ENCODE measurements around the gene MED15. TPM values are rescaled to one million over a fixed set of nuclear protein-coding genes. Genes with fewer than 3 reads are reported as not detected.
A peak's percentile ranks its signal among the peaks of the same experiment; 100 is the strongest.
"Not testable (repeated sequence)": the region's sequence is repeated elsewhere in the genome, so short reads cannot be mapped to it uniquely, and the experiment has no call there.

Gene MED15
- total RNA-seq, 1 donor from 2014 or later: 38.1 TPM

GRCh38 chr22:20584872-20585638, 77.6 kb downstream of the MED15 start:
- DNase-seq (ENCODE audit: missing footprints) (no peak), ATAC-seq (no peak)
- intact Hi-C loops (cut with DNase I): no loop called here

DNA sequence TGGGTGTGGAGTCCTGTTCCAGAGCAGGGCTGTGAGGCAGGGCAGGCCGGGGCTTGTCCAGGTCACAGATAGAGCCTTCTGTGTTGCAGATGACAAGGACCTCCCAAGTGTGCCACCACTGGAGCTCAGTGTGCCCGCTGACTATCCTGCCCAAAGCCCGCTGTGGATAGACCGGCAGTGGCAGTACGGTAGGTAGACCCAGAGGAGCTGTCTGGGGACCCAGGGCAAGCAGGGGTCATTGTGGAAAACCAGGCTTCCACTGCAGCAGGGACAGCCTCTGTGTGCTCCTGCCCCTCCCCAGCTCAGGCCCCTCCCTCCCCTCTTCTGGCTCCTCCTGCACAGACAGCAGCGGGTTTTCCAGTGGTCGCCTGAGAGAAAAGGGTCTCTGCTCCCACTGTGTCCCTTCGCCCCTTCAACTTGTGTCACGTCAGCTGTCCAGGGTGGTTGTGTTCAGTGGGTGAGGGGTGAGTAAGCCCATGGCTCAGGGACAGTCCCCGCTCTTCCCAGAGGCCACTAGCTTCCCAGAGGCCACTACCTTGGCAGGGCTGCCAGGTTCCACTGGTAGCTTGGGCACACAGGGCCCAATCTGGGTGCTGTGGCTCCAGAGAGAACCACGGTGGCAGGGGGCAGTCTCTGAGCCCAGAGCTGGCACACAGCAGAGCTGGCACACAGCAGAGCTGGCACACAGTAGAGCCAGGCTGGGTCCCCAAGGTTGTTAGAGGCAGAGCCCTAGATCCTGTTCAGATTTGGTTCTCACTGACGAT, 78.4 kb downstream of the MED15 start:
- intact Hi-C loops (cut with DNase I): no loop called here
- DNase-seq (ENCODE audit: missing footprints): peak; percentile 62
- ATAC-seq: no peak

DNA sequence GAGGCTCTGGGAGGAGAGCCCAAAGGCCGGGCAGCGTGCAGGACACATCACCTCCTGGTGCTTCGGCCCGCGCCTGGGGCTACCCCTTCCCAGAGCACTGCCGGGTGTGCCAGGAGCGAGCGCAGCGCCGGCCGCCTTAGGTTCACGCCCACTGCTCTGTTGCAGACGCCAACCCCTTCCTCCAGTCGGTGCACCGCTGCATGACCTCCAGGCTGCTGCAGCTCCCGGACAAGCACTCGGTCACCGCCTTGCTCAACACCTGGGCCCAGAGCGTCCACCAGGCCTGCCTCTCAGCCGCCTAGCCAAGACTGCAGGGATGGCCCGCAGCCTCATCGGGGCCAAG, 79.0 kb downstream of the MED15 start:
- intact Hi-C loops (cut with DNase I): no loop called here
- ATAC-seq (no peak), DNase-seq (ENCODE audit: missing footprints) (no peak)

DNA sequence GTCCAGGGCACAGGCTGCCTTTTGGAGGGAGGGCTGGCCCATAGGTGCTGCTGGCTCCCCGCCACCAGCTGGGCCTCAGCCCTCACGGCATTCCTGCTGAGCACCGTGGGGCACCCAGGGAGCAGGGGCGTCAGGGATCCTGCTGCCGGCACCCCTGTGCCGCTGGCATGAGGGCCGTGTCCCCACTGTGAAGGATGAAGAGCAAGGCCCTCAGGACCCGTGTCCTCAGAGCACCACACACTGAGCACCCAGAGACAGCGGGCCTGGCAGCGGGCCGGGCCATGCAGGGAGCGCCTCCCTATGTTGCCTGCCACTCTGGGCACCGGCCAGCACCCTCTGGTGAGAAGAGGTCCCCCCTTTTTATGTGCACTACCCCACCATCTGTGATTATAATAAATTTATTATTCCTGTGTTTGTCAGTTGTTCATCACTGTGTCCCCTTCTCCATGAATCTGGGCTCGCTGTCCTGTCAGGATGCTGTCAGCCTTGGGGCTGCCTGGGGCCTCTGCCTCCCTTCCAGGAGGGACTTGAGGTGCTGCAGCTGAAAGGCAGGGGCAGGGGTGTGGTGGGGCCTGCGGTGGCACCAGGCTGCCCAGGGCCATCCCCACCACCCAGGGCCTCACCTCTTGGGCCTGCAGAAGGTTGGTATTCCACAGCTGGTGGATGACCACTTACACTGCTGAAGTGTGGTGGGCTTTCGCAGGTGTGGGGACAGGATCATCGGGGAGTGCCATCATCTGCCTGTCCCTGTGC, 80.0 kb downstream of the MED15 start:
- no peak for ATAC-seq
- intact Hi-C loops (cut with DNase I): no loop called here
- DNase-seq (ENCODE audit: missing footprints): no peak

DNA sequence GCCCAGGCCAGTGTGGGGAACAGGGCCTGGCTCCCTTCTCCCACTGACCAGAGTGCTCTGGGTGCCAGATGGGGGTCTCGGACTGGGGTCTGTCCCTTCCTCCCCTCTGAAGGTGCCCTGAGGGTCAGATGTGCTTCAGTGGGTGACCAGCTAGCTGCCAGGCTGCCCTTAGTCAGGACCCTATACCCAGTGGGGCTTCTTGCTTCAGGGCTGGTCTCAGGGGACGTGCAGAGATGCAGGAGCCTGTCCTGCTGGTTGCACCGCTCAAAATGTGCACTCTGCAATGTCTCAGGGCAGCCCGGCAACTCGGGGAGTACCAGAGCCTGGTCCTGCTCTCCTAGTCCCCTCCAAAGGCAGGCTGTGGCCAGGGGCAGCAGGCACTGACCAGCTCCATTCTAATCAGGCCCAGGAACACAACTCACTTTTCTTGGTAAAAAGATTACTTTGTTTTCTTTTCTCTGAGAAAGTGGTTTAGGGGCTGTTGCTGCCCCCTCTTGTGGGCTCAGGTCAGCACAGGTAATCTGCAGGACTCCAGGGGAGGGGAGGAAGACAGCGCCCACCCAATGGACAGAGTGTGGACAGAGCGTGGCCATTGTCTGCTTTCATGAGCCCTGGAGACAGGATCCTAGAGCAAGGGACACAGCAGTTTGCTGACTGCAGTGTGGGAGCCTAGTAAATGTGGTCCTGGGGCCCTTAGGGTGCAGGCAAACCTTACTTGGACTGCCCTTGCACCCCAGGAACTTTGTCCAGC, 80.9 kb downstream of the MED15 start:
- intact Hi-C loops (cut with DNase I): no loop called here
- DNase-seq (ENCODE audit: missing footprints) (no peak), ATAC-seq (no peak)

- intact Hi-C loops (cut with DNase I): no loop called here
- ATAC-seq (no peak), DNase-seq (ENCODE audit: missing footprints) (no peak)
Measured at GRCh38 chr22:20588843-20589581, 81.6 kb downstream of the MED15 start.

DNA sequence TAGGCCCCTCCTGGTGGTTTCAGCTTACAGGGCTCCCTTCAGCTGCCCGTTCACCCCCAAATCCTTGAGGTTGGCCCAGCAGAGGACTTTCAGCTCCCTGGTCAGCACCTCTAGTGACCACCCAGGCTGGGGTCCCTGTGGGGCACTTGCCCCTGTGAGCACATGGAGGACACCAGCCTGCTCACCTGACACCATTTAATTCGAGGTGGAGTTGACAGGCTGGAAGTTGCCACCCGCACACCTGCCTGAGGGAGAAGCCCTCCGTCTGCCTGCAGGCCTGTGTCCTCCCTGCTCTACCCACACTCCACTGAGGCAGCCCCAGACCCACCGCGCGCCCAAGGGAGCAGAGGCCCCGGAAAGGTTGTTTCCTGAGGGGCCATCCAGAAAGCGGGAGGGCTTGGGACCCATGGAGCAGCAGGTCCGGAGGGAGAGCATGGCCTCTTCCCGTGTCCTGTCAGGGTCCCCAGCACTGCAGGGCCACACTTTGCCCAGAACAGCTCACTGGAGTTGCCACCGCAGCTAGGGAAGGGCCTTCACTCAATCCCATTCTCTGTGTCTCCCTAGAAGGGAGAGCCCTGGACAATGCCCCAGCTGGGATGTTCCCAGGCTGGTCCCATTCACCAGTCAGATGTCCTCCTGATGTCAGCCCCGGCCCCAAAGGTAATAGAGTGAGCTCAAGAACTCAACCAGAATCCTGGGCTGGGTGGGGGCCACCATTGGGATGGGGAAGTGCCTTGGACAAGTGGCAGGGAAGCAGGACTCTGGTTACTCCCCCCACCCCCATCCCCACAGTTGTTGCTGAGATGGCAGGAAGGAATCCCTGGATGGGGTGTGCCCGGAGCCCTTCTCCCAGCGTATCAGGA, 82.4 kb downstream of the MED15 start:
- ATAC-seq (no peak), DNase-seq (ENCODE audit: missing footprints) (peak; percentile 67)
- intact Hi-C loops (cut with DNase I): no loop called here

- DNase-seq (ENCODE audit: missing footprints) (no peak), ATAC-seq (no peak)
- intact Hi-C loops (cut with DNase I): no loop called here
Measured at GRCh38 chr22:20590477-20591294, 83.3 kb downstream of the MED15 start.

- ATAC-seq: no peak
- no peak for DNase-seq (ENCODE audit: missing footprints)
- intact Hi-C loops (cut with DNase I): no loop called here
Measured at GRCh38 chr22:20591295-20591645, 83.9 kb downstream of the MED15 start.

GRCh38 chr22:20591660-20592310, 84.4 kb downstream of the MED15 start:
- intact Hi-C loops (cut with DNase I): no loop called here
- DNase-seq (ENCODE audit: missing footprints) (no peak), ATAC-seq (no peak)

DNA sequence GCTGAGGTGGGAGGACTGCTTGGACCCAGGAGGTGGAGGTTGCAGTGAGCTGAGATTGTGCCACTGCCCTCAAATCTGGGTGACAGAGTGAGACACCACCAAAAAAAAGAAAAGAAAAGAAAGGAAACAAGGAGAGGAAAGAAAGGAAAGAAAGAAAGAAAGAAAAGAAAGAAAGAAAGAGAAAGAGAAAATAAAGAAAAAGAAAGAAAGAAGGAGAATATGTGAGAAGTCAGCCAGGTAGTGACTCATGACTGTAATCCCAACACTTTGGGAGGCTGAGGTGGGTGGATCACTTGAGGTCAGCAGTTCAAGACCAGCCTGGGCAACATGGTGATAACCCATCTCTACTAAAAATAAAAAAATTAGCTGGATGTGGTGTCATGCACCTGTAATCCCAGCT, 86.6 kb downstream of the MED15 start:
- intact Hi-C loops (cut with DNase I); DNase-seq (ENCODE audit: missing footprints); ATAC-seq: not testable (repeated sequence)

GRCh38 chr22:20594486-20594885, 87.1 kb downstream of the MED15 start:
- ATAC-seq; intact Hi-C loops (cut with DNase I); DNase-seq (ENCODE audit: missing footprints): not testable (repeated sequence)

DNA sequence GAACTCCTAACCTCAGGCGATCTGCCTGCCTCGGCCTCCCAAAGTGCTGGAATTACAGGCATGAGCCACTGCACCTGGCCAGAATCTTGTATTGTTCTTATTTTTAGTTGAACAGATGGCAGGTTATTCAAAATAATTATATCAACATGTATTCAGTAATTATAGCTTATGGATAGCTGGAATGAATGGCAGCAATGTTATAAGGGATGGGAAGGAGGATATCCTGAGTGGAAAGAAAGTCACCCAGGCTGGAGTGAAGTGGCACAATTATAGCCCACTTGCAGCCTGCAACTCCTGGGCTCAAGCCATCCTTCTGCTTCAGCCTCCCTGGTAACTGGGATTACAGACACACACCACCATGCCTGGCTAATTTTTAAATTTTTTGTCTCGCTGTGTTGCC, 88.1 kb downstream of the MED15 start:
- ATAC-seq: no peak
- intact Hi-C loops (cut with DNase I): no loop called here
- no peak for DNase-seq (ENCODE audit: missing footprints)

DNA sequence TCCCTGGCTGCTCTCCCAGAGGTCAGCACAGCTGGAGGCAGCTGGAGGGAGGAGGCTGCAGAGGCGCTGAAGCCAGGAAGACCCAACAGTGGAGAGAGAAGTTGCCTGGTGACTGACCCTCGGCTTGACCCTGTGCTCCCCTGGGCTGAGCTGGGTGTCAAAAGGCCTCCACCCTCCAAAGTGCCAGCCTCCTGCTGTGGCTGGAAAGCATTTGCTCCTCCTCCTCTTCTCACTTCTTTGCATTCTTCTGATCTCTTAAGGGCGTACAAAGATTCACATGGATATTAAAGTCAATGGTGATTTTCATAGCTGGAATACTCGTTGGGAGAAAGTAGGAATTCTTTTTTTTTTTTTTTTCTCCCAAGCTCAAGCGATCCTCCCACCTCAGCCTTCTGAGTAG, 91.7 kb downstream of the MED15 start:
- DNase-seq (ENCODE audit: missing footprints) (no peak), ATAC-seq (no peak)
- intact Hi-C loops (cut with DNase I): no loop called here

DNA sequence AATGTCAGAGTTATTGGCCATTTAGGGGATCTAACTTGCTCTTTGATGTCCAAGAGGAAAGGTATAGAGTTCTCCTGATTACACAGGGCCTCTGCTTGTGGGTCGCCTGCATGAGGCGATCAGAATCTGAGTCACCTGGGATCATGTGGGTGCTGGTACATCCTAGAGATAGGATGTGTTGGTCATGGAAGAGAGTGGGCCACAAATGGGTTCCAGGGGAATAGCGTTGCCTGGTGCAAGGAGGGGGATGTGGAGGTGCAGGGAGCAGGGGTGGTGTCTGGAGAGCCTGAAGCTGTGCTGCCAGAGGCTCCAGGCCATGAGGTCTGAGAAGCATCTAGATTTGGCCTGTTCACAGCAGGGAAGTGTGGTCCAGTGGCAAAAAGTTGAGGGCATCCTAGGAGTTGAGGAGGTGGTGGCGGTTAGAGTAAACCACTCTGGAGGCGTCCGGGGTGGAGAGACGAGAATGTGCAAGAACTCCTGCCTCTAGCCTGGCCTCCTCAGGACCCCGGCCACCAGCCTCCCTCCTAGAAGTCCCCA, 92.8 kb downstream of the MED15 start:
- DNase-seq (ENCODE audit: missing footprints) (no peak), ATAC-seq (no peak)
- intact Hi-C loops (cut with DNase I): no loop called here

DNA sequence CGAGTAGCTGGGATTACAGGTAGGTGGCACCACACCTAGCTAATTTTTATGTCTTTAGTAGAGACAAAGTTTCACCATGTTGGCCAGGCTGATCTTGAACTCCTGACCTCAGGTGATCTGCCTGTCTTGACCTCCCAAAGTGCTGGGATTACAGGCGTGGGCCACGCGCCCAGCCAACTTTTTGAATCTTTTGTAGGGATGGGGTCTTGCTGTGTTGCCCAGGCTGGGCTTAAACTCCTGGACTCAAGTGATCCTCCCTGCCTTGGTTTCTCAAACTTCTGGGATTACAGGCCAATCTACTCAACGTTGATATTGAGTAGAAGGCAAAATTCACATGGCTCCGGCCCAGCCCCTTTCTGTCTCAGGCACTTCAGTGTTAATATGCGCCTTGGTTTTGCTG, 93.9 kb downstream of the MED15 start:
- no peak for DNase-seq (ENCODE audit: missing footprints)
- intact Hi-C loops (cut with DNase I): no loop called here
- no peak for ATAC-seq

Data from Right ventricle myocardium inferior (tissue), 1 donor.